HG02759 (cell line): ENCODE measurements around the gene ADAMTS14.

Experiments used
- ATAC-seq: cut with Tn5 transposase; IDR thresholded peaks from one replicate; pipeline ENCODE4 v1.9.1; 2021; ENCODE audit warnings: mild to moderate bottlenecking, moderate library complexity; ENCODE audit not compliant: unreplicated experiment

The ADAMTS14 gene

GRCh38 chr10:70723771-70724170 is 51.5 kb downstream of the ADAMTS14 start:
- no peak for ATAC-seq

DNA sequence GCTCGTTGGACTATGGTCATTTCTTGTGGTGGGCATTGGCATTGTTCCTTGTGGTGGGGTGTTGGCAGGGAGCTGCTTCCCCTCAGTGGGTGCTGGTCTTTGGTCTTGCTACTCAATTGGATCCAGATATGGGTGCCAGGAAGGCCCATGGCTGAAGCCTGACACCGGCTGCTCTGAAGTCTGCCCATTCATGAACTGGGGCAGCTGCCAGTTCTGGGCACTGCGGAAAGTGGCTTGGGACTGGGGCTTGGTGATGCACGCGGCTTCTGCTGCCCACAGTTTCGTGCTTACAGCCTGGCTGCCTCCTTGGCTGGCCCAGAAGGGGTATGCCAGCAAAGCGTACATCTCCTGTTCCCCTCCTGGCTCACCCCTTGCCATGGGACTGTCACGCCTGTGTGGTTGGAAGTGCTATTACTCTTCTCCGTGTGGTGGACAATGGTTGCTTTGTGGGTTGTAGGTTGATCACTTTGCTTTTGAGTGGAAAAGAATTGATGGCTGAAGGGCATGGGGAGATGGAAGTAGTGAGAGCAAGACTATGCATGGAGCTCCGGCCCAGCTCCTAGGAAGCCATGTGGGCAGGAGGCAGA is 54.7 kb downstream of the ADAMTS14 start:
- no peak for ATAC-seq

- no peak for ATAC-seq
These were observed 56.0 kb downstream of the ADAMTS14 start for GRCh38 chr10:70728328-70728727.

- ATAC-seq, result no peak
These were observed 57.6 kb downstream of the ADAMTS14 start for GRCh38 chr10:70729763-70730357.

- no peak for ATAC-seq
These were observed 58.6 kb downstream of the ADAMTS14 start for GRCh38 chr10:70730955-70731354.

- ATAC-seq, result no peak
These were observed 60.3 kb downstream of the ADAMTS14 start for GRCh38 chr10:70732569-70732968.

DNA sequence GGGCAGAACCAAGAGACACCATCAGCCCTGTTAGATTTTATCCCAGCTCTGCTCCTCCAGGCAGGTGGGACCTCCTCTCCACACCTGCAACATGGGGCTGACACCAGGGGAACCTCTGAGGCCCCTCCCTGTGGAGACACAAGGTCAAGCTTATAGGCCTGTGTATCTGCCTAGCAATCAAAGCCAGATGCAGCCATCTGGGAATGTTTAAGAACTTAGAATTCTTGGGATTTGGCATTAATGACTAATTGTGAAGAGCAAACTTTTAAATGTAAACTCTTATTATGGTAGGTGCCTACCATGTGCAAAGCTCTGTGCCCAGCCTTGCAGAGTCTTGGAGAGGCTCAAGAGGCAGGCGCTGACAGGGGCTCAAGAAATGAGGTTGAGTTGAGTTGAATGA is 60.7 kb downstream of the ADAMTS14 start:
- ATAC-seq, result no peak

GRCh38 chr10:70735161-70735560 is 62.9 kb downstream of the ADAMTS14 start:
- ATAC-seq, result no peak

- no peak for ATAC-seq
These were observed 64.2 kb downstream of the ADAMTS14 start for GRCh38 chr10:70736525-70736924.

- no peak for ATAC-seq
These were observed 64.9 kb downstream of the ADAMTS14 start for GRCh38 chr10:70737250-70737649.

- ATAC-seq, result no peak
These were observed 65.9 kb downstream of the ADAMTS14 start for GRCh38 chr10:70738006-70738760.

GRCh38 chr10:70738761-70739121 is 66.4 kb downstream of the ADAMTS14 start:
- no peak for ATAC-seq

- no peak for ATAC-seq
These were observed 68.3 kb downstream of the ADAMTS14 start for GRCh38 chr10:70740406-70741288.

GRCh38 chr10:70742537-70743429 is 70.5 kb downstream of the ADAMTS14 start:
- no peak for ATAC-seq

GRCh38 chr10:70743430-70743788 is 71.1 kb downstream of the ADAMTS14 start:
- no peak for ATAC-seq

- no peak for ATAC-seq
These were observed 71.6 kb downstream of the ADAMTS14 start for GRCh38 chr10:70743879-70744278.

DNA sequence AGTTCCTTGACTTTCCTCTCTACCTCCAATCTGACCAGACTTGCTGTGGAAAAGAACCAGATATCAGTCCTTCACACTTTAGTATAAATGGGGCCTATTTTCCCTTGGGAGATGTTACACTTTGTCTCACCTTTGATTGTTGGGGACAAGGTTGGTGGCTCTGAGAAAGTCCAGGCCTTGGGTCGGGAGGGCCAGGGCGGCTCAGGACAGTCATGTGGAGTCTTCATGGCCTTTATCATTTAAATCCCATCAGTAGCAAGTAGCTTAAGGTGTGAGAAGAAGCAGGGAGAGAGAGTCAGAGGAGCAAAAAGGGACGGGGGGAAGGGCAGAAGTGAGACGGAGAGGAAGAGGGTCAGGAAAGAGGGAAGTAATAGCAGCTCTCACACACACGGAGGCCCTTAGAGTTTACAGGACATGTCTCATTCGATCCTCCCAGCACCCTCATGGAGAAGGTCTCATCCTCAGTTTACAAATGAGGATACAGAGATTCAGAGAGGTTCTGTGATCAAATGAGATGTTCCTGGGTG is 72.4 kb downstream of the ADAMTS14 start:
- ATAC-seq, result no peak

- no peak for ATAC-seq
These were observed 73.2 kb downstream of the ADAMTS14 start for GRCh38 chr10:70745555-70745954.

DNA sequence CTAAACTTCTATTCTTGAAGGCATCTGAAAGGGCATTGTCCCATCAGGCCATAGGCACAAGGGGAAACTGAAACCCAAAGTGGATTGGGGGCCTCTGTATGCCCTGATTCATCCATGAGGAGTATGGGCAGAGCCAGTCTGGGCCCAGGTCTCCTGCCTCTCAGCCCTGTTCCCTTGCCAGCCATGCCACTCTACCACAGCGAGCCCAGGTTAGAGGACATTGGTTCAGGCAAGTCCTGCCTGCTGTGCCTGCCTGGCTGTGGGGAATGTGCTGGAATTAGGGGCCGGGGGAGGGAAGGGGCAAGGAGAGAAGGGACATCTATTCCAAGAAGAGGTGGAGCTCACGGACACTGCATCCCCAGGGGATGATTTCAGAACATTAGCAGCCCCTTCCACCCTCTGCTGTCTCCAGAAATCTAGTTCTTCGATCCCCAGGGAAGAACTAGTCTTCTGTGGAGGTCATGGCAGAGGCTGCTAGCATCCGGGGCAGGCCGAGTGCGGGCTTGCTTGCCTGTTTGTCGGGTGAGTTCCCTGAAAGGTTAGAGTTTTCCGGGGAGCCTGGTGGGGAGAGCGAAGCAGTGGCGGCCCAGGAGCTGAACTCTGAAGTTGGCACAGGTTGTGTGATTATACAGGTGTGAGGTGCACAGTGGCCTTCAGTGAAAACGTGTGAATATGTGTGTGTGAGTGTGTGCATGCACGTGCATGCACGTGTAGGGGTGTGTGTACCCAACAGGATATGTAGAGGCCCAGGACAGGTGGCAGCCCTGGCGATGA is 75.1 kb downstream of the ADAMTS14 start:
- no peak for ATAC-seq
